GM19463 (cell line): ENCODE results near the gene FAM120A.

ENCODE experiments used
- ATAC-seq: cut with Tn5 transposase; IDR thresholded peaks from one replicate; pipeline ENCODE4 v1.9.1; 2021; ENCODE audit warnings: mild to moderate bottlenecking, moderate library complexity; ENCODE audit not compliant: unreplicated experiment

The FAM120A gene

GRCh38 chr9:93575796-93576257 is 124.3 kb downstream of the FAM120A start:
- ATAC-seq = peak; percentile 41

GRCh38 chr9:93576258-93577077 is 125.0 kb downstream of the FAM120A start, which contains the start of gene PHF2:
TSS of gene PHF2 (plus strand) at chr9:93576584. CDS start at chr9:93576774, 190 bp downstream.
- peak; percentile 32 for ATAC-seq

- ATAC-seq = peak; percentile 14
Measured at GRCh38 chr9:93577078-93577974, 125.8 kb downstream of the FAM120A start.

DNA sequence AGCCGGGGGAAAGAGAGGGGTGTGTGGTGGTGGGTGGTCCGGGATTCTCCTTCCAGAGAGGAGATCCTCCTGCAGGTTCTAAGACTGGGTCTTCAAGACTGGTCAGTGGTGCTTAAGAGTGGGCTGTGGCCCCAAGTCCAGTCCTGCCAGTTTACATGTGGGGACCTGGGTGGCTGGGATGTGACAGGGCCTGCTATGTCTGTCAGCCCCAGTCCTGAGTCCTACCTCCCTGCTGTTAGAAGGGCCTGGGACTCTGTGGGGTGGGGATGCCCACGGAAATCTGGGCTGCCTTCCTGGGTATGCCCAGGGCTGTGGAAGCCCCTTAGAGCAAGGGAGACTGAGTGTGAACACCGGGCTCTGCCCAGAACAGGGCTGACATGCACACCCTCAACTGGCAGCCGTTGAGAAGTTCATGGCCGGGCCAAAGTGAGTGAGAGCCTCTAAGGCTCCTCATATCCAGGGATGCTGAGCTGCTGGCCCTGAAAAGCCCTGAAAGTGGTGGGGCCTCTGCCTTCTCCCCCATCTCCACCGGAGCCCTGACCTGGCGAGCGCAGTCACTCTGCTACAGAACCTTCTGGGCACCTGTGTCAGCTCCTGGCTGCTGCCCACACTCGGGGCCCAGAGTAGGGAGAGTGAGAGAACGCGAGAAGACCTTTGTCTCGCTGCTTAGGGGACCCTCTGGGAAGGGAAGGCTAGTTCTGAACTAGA is 126.6 kb downstream of the FAM120A start:
- no peak for ATAC-seq

DNA sequence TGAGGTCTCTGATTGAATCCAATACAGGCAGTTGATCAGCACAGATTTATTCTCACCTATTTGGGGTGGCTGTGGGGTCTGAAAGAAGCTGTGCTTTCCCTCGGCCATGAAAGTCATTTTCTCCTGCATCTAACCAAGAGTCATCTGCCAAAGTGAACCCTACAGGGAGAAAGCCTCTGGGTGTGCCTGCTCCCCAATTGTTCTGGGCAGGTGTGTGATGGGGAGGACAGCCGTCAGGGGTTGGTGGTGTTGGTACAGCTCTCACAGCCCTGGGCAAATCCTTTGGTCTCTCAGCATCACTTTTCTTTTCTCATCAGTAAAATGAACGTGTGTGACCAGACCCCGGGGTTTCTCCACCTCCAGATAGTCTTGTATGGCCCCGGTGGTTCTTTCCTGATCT is 127.4 kb downstream of the FAM120A start:
- ATAC-seq = no peak

DNA sequence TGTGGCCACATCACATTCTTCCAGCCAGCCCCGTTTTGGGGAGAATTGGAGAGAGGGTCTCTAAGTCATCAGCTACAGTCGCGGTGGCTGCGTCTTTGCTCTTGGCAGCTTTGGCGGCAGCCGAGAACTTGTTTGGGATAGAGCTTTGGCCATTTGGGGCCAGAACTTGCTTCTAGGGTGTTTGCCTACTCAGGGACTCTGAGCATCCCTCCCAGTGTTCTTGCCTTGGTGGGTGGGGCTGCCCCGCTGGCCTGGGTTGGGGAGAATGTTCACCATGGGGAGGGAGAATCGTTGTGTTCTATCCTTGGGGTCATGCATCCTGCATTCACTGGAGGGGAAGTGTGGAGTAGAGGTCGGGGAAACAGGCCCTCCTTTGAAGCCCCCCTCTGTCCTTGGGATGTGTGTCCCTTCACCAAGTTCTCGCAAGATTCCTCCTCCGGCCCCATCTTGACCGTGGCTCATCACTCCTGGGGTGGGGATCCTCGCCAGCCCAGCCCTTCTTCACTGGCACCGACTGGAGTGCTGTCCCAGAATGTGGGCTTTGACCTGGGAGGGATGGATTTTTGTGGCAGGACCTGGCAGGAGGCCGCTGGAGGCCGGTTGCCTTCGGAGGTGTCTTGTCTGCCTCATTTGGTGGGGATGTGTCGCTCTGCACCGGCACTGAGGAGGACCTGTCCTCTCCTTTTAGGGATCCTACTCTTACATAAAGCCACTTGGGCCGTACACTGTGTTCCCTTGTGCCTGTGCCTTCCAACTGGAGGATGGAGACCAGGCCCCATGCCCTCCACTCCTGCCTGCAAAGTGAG is 128.4 kb downstream of the FAM120A start:
- ATAC-seq = no peak

- no peak for ATAC-seq
Measured at GRCh38 chr9:93580654-93581380, 129.3 kb downstream of the FAM120A start.

GRCh38 chr9:93582115-93582514 is 130.6 kb downstream of the FAM120A start:
- ATAC-seq = no peak

DNA sequence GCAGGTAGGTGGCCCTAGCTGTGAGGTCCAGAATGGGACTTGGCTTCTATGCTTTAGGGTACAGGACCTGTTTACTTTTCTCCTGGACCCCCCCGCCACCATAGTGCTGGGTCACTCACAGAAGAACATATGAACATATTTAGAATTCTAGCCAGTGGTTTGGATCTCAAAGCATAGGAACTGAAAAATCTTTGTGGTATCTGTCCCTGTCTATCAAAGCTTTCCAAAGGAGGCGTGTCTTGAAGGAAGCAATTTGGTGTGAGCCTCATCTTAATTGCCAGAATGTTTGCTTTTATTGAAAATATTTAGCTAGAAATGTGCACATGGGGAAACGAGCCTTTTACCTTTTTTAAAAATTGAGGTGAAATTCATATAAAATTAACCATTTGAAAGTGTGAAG is 131.1 kb downstream of the FAM120A start:
- no peak for ATAC-seq

DNA sequence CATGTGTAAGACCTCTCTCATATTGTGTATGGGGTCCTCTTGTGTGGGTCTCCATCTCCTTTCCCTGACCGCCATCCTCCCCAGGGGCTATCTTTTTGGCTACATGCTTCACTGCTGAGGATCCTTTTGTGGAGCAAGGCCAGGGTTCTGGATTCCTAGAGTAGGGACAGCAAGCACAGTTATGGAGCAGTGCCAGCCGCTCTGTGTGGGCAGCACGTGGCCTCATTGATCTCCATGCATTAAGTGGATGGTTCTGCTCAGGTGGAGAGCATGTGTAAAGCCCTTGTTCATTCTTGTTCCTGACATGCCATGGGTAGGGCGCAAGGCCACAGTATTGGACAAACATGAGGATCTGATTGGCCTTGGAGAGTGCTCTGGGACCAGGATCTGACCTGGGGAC is 133.8 kb downstream of the FAM120A start:
- no peak for ATAC-seq

- no peak for ATAC-seq
Measured at GRCh38 chr9:93585695-93586094, 134.2 kb downstream of the FAM120A start.

DNA sequence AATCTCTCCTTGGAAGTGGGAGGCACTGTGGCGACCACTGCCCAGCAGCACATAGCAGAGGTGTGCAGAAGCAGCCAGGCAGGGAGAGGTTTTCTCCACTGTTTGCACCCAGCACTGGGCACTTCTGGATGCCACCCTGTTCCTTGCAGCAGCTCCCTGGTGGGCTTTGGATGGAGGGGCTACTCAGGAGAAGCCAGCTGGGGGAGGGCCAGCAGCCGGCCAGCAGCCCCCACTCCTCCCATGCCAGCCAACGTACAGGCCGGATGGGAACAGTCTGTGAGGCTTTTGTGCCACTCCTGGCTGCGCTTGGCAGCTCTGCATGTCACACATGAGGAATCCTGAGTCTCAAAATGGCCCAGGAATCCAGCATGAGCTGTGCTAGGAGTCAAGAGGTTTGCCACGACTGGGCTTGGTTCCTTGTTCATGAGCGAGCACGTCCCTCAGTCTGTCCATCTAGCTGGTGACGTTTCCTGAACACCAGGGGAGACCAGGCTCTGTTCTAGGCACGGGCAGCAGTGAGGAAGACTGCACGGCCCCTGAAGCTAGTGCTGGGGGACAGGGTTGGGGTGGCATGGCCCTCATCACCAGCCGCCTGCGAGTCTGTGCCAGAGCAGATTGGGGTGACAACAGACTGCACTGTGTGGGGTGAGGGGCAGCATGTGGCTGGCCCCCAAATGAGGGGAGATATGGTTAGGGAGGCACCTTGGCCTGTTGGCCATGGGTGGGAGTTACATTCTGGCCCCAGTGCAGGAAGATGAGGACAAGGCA is 135.0 kb downstream of the FAM120A start:
- ATAC-seq = no peak

GRCh38 chr9:93587284-93587650 is 135.8 kb downstream of the FAM120A start:
- ATAC-seq = no peak

DNA sequence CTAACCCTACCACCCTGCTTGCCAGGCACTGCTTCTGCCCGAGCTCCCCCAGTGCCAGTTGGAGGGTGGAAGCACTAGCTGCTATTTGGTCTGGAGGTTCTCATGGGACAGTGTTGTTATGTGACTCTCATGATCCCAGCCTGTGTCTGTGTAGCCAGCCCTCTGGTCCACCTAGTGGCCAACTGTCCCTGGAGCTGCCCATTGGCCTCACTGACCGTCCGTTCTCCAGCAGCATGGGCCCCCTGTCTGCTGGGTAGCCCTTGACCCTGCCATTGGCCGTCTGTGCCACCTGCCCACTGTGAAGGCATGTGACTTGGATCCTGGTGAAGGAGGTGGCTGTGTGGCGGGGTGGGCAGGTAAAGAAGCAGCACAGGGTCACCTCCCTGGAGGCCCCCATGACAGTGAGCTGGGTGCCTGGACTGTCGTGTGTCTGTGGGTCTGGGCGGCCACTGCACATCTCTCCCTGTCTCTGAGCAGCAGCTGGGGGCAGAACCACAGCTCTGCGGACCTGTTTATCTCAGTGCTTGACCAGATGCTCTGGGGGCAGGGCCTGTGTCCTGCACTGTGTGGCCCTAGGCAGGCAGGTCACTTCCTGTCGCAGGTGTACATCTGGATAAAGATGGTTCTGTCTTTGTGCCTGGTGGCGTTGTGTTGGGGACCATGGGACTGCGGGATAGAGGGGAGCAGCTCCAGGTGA is 136.3 kb downstream of the FAM120A start:
- no peak for ATAC-seq

GRCh38 chr9:93588641-93589609 is 137.4 kb downstream of the FAM120A start:
- no peak for ATAC-seq

DNA sequence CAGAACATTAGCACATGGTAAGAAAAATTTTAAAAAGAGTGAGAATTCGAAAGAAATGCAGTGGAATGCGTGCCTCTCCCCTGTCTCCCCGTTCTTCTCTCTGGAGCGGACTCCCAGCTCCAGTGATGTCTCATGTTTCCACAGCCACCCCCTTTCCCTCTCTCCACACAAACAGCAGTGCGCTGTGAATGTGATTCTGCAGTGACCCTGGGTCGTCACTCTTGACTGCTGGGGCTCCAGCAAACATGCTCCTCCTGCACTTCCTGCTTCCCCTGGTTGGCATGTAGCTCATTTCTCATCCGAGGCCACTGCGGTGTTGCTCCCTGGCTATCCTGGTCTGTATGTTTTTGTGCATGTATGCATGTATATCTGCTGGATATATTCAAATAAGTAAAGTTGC is 138.2 kb downstream of the FAM120A start:
- no peak for ATAC-seq

DNA sequence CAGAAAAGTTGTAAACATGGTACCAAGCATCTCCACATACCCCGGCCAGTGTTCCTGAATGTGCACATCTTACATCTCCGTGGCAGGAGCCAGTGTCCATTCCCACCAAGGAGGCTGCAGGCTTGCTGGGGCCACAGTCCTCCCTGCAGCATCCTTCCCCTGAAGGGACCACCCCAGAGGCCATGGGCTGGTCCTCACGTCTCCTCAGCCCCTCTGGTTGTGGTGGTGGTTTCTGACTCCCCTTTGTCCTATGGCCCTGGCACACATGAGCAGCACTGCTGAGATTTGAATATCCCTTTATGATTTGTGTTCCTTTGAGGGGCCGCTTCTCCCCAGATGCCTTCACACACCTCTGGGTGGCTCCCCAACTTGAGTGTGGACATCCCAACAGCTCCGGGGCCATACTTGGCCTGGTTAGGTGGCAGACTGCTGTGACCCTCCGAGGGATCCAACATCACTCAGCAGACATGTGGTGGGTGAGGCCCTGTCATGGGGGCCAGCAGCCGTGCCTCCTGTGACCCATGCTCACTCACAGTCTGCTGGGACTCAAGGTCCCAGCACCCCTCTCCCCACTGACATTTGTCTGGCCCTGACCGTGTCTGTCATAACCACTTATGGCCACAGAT is 139.2 kb downstream of the FAM120A start:
- no peak for ATAC-seq
